ENCODE measurements around the gene ZNF784.
A peak's percentile ranks its signal among the peaks of the same experiment; 100 is the strongest.
"Not testable (repeated sequence)": the region's sequence is repeated elsewhere in the genome, so short reads cannot be mapped to it uniquely, and the experiment has no call there.

The ZNF784 gene

GRCh38 chr19:55578761-55579747 is 45.3 kb downstream of the ZNF784 start:
- Histone ChIP-seq H3K27me3 (ENCODE audit: control insufficient read depth, insufficient read depth, low read length) (no peaks in the 10 kb centered on the region), H3K4me1 (ENCODE audit: control insufficient read depth, insufficient read depth, low read length) (no peaks in the 10 kb centered on the region), H3K4me3 (ENCODE audit: low read depth, low read length) (peak overlapping the region; percentile 90), H3K27ac (ENCODE audit: low read depth, low read length) (no peak overlapping the region), H3K36me3 (ENCODE audit: control insufficient read depth, insufficient read depth, low read length) (peaks cover 16% of the 10 kb centered on the region), H3K9ac (ENCODE audit: low read length) (no peak overlapping the region), H3K9me3 (ENCODE audit: control insufficient read depth, insufficient read depth, low read depth, low read length) (no peaks in the 10 kb centered on the region)

GRCh38 chr19:55578031-55578760 is 46.2 kb downstream of the ZNF784 start:
- Histone ChIP-seq H3K9ac (ENCODE audit: low read length) (no peak overlapping the region), H3K4me1 (ENCODE audit: control insufficient read depth, insufficient read depth, low read length) (no peaks in the 10 kb centered on the region), H3K9me3 (ENCODE audit: control insufficient read depth, insufficient read depth, low read depth, low read length) (no peaks in the 10 kb centered on the region), H3K36me3 (ENCODE audit: control insufficient read depth, insufficient read depth, low read length) (peaks cover 16% of the 10 kb centered on the region), H3K27me3 (ENCODE audit: control insufficient read depth, insufficient read depth, low read length) (no peaks in the 10 kb centered on the region), H3K27ac (ENCODE audit: low read depth, low read length) (no peak overlapping the region), H3K4me3 (ENCODE audit: low read depth, low read length) (no peak overlapping the region)

- H3K4me3 ChIP-seq (ENCODE audit: low read depth, low read length) = no peak overlapping the region
- H3K36me3 ChIP-seq (ENCODE audit: control insufficient read depth, insufficient read depth, low read length) = peaks cover 16% of the 10 kb centered on the region
- no peaks in the 10 kb centered on the region for H3K9me3 ChIP-seq (ENCODE audit: control insufficient read depth, insufficient read depth, low read depth, low read length)
- H3K9ac ChIP-seq (ENCODE audit: low read length) = no peak overlapping the region
- H3K27me3 ChIP-seq (ENCODE audit: control insufficient read depth, insufficient read depth, low read length) = no peaks in the 10 kb centered on the region
- no peaks in the 10 kb centered on the region for H3K4me1 ChIP-seq (ENCODE audit: control insufficient read depth, insufficient read depth, low read length)
- H3K27ac ChIP-seq (ENCODE audit: low read depth, low read length) = no peak overlapping the region
These were observed 47.6 kb downstream of the ZNF784 start for GRCh38 chr19:55576746-55577145.

- H3K27ac ChIP-seq (ENCODE audit: low read depth, low read length); H3K9ac ChIP-seq (ENCODE audit: low read length); H3K4me3 ChIP-seq (ENCODE audit: low read depth, low read length); H3K4me1 ChIP-seq (ENCODE audit: control insufficient read depth, insufficient read depth, low read length); H3K9me3 ChIP-seq (ENCODE audit: control insufficient read depth, insufficient read depth, low read depth, low read length); H3K27me3 ChIP-seq (ENCODE audit: control insufficient read depth, insufficient read depth, low read length): not testable (repeated sequence)
- peaks cover 15% of the 10 kb centered on the region for H3K36me3 ChIP-seq (ENCODE audit: control insufficient read depth, insufficient read depth, low read length)
These were observed 50.4 kb downstream of the ZNF784 start for GRCh38 chr19:55573929-55574328.

Data from HUES6 (cell line).